DOHH2 (cell line): Measurements from ENCODE around the gene GRHL3.

Experiments
- H3F3A ChIP-seq: fragments of 200-600 bp; sonication (generic), shearing (Covaris generic); 2 replicates; pipeline ENCODE4 v1.6.0; 2016; ENCODE audit warnings: antibody characterized with exemption, mild to moderate bottlenecking; ENCODE audit not compliant: control insufficient read depth, insufficient read depth
- H3K27ac ChIP-seq: fragments of 200-600 bp; sonication (generic); 2 replicates; pipeline ENCODE4 v1.5.1; 2014; ENCODE audit warnings: low read depth, mild to moderate bottlenecking, low read length, moderate library complexity
- H3K27me3 ChIP-seq: fragments of 200-600 bp; sonication (generic); 2 replicates; pipeline ENCODE4 v1.6.1; 2014; ENCODE audit warnings: mild to moderate bottlenecking, low read length, mixed read lengths; ENCODE audit not compliant: control insufficient read depth
- H3K36me3 ChIP-seq: fragments of 200-600 bp; sonication (generic); 2 replicates; pipeline ENCODE4 v1.6.1; 2014; ENCODE audit warnings: mild to moderate bottlenecking, low read length, moderate library complexity, mixed read lengths; ENCODE audit not compliant: control insufficient read depth
- H3K4me1 ChIP-seq: fragments of 200-600 bp; sonication (generic); 2 replicates; pipeline ENCODE4 v1.6.1; 2014; ENCODE audit warnings: mild to moderate bottlenecking, low read length, mixed read lengths; ENCODE audit not compliant: control insufficient read depth
- H3K4me2 ChIP-seq: fragments of 200-600 bp; sonication (generic); 2 replicates; pipeline ENCODE4 v1.6.0; 2014; ENCODE audit warnings: mild to moderate bottlenecking, low read length, moderate library complexity
- H3K4me3 ChIP-seq: fragments of 200-600 bp; sonication (generic); 2 replicates; pipeline ENCODE4 v1.5.1; 2014; ENCODE audit warnings: mild to moderate bottlenecking, low read length, mixed read lengths
- H3K79me2 ChIP-seq: fragments of 200-600 bp; sonication (generic); 2 replicates; pipeline ENCODE4 v1.6.1; 2014; ENCODE audit warnings: mild to moderate bottlenecking, low read length, mixed read lengths; ENCODE audit not compliant: control insufficient read depth
- H3K9me2 ChIP-seq: fragments of 200-600 bp; sonication (generic); replicated peaks from 2 replicates; pipeline ENCODE4 v1.6.1; 2014; ENCODE audit warnings: mild to moderate bottlenecking, low read length, mixed read lengths; ENCODE audit not compliant: control insufficient read depth
- H3K9me3 ChIP-seq: fragments of 200-600 bp; sonication (generic); 2 replicates; pipeline ENCODE4 v1.6.1; 2014; ENCODE audit warnings: antibody characterized with exemption, low read length, mixed read lengths; ENCODE audit not compliant: control insufficient read depth, insufficient read depth
- H4K20me1 ChIP-seq: fragments of 200-600 bp; sonication (generic); 2 replicates; pipeline ENCODE4 v1.6.0; 2014; ENCODE audit warnings: low read depth, mild to moderate bottlenecking, antibody characterized with exemption, low read length, moderate library complexity; ENCODE audit not compliant: control insufficient read depth, insufficient read depth
- CTCF ChIP-seq: fragments of 200-600 bp; sonication (generic); IDR thresholded peaks from one replicate; pipeline ENCODE4 v1.5.1; 2014; ENCODE audit warnings: antibody characterized with exemption, mild to moderate bottlenecking, low read depth, low read length; ENCODE audit not compliant: poor library complexity, severe bottlenecking
- EZH2phosphoT487 ChIP-seq: fragments of 200-600 bp; sonication (generic); IDR thresholded peaks from 2 replicates; pipeline ENCODE4 v1.6.1; 2017; ENCODE audit warnings: borderline replicate concordance, mild to moderate bottlenecking, antibody characterized with exemption, low read length, moderate library complexity, mixed read lengths

GRHL3 gene

GRCh38 chr1:24283326-24284155 lies 35.6 kb upstream of the GRHL3 start:
- H3K9me3 ChIP-seq, result no peaks in the 10 kb centered on the region
- no peaks in the 10 kb centered on the region for H4K20me1 ChIP-seq
- H3K4me2 ChIP-seq, result no peak overlapping the region
- no peaks in the 10 kb centered on the region for H3K4me1 ChIP-seq
- no peaks in the 10 kb centered on the region for H3K36me3 ChIP-seq
- H3K4me3 ChIP-seq, result no peak overlapping the region
- TF ChIP-seq EZH2phosphoT487 (no peak), CTCF (no peak)
- no peak overlapping the region for H3K27ac ChIP-seq
- no peaks in the 10 kb centered on the region; the same call in 1 of the 2 replicates for H3K27me3 ChIP-seq
- H3F3A ChIP-seq, result no peaks in the 10 kb centered on the region
- no peaks in the 10 kb centered on the region for H3K79me2 ChIP-seq
- H3K9me2 ChIP-seq, result no peaks in the 10 kb centered on the region

- Histone ChIP-seq H3K9me3 (no peaks in the 10 kb centered on the region), H3K27ac (no peak overlapping the region), H4K20me1 (no peaks in the 10 kb centered on the region), H3K4me1 (no peaks in the 10 kb centered on the region), H3K36me3 (no peaks in the 10 kb centered on the region), H3K9me2 (no peaks in the 10 kb centered on the region), H3K4me2 (no peak overlapping the region), H3K4me3 (no peak overlapping the region), H3K27me3 (no peaks in the 10 kb centered on the region), H3K79me2 (no peaks in the 10 kb centered on the region), H3F3A (no peaks in the 10 kb centered on the region)
- TF ChIP-seq EZH2phosphoT487 (no peak), CTCF (no peak)
These were observed 35.0 kb upstream of the GRHL3 start for GRCh38 chr1:24284156-24284471.

GRCh38 chr1:24285231-24285630 lies 33.9 kb upstream of the GRHL3 start:
- Histone ChIP-seq H3K9me3 (no peaks in the 10 kb centered on the region), H3K79me2 (no peaks in the 10 kb centered on the region), H3K36me3 (no peaks in the 10 kb centered on the region), H3K4me2 (no peak overlapping the region), H3F3A (no peaks in the 10 kb centered on the region), H4K20me1 (no peaks in the 10 kb centered on the region), H3K4me1 (no peaks in the 10 kb centered on the region), H3K4me3 (no peak overlapping the region), H3K9me2 (no peaks in the 10 kb centered on the region), H3K27me3 (no peaks in the 10 kb centered on the region), H3K27ac (no peak overlapping the region)
- TF ChIP-seq EZH2phosphoT487 (no peak), CTCF (no peak)
